Pulmonary artery endothelial cell (primary cell): ENCODE data around the gene WIPF2. TPM values are rescaled to one million over a fixed set of nuclear protein-coding genes. Genes with fewer than 3 reads are reported as not detected.

Experiments
- DNase-seq: peaks from one replicate; pipeline ENCODE4 v3.0.0-alpha.2; 2011; ENCODE audit warnings: low read depth, low spot score
- total RNA-seq: library from RNA; depleted of rRNA; stranded (reverse); fragments of >200 nt; gene quantifications from 2 replicates; pipeline ENCODE4 v1.2.3, GENCODE V29; 2014

The WIPF2 gene, protein sequence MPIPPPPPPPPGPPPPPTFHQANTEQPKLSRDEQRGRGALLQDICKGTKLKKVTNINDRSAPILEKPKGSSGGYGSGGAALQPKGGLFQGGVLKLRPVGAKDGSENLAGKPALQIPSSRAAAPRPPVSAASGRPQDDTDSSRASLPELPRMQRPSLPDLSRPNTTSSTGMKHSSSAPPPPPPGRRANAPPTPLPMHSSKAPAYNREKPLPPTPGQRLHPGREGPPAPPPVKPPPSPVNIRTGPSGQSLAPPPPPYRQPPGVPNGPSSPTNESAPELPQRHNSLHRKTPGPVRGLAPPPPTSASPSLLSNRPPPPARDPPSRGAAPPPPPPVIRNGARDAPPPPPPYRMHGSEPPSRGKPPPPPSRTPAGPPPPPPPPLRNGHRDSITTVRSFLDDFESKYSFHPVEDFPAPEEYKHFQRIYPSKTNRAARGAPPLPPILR
- total RNA-seq: 6.3 and 6.6 TPM in 2 replicates

DNA sequence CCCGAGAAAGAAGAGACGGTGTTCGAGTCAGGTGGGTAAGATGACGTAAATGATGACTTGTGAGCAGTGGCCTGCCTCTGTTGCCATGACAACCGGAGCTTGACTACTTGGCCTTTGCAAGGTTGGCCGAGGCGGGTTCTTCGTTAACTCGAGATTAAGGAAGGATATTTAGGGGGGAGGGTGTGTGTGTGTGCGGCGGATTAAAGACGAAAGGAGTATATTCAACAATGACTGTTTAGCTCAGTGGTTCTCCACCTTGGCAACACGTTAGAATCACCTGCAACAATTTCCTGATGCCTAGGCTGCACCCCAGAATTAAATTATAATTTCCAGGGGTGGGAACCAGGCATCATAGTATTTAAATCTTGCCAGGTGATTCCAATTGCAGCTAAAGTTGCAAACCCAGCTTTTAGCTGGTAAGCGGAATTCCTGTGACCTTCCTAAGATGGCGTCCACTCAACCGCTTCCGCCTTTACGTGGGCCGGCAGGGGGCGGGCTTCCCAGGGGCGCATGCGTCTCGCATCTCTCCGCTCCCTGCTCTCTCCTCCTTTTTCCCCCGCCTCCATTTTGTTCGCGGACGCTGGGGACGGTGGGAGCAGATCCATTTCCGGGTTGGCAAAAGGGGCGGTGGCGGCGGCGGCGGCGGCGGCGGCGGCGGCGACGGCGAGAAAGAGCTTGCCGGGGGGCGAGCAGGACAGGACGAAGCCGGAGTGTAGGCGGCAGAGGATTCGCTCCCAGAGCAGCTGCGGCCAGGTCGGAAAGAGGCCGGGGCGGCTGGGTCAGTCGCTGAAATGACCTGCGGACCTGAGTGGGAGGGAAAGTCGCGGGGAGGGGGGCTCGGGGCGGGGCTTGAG lies at the start of gene WIPF2:
WIPF2 (plus strand) TSS at position 565 of the 854 bp plus-strand sequence. CDS start 37,156 bp downstream, outside the sequence.
- peak; percentile 81 for DNase-seq

DNA sequence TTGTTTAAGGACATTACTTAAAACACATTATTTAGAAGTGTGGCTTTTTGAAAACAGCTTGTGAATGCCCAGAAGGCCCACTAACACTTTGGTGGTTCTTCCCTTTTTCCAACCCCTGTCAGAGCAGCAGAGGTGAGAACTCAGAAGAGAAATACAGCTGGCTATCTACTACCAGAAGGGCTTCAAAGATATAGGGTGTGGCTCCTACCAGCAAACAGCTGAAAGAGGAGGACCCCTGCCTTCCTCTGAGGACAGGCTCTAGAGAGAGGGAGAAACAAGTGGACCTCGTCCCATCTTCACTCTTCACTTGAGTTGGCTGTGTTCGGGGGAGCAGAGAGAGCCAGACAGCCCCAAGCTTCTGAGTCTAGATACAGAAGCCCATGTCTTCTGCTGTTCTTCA lies 48.8 kb upstream of the WIPF2 start:
- no peak for DNase-seq

DNA sequence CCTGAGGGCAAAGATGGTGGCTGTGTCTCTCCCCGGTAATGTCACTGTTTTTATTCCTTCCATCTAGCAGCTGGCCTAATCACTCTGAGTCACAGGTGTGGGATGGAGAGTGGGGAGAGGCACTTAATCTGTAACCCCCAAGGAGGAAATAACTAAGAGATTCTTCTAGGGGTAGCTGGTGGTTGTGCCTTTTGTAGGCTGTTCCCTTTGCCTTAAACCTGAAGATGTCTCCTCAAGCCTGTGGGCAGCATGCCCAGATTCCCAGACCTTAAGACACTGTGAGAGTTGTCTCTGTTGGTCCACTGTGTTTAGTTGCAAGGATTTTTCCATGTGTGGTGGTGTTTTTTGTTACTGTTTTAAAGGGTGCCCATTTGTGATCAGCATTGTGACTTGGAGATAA lies 47.4 kb upstream of the WIPF2 start:
- DNase-seq: no peak

DNA sequence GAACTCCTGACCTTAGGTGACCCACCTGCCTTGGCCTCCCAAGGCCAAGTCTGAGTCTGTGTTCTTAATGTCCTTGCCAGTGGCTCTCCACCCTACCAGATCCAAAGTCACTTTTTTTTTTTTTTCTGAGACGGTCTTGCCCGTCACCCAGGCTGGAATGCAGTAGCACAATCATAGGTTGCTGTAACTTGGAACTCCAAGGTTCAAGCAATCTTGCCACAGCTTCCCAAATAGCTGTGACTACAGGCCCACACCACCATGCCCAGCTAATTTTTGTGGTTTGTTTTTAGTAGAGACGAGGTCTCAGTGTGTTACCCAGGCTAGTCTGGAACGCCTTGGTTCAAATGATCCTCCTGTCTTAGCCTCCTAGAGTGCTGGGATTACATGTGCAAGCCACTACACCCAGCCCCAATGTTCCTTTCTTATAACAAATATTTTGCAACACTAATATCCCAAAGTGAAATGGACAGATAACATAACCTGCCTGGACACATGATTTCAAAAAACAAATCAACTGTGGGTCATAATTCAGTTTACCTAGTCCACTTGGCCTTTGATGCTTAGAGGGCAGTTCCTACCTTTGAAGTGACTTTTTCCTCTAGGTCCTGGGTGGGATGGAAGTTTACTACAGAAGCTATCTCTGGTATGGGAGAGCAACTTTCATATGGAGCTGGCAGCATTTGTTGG lies 45.9 kb upstream of the WIPF2 start:
- DNase-seq: no peak

DNA sequence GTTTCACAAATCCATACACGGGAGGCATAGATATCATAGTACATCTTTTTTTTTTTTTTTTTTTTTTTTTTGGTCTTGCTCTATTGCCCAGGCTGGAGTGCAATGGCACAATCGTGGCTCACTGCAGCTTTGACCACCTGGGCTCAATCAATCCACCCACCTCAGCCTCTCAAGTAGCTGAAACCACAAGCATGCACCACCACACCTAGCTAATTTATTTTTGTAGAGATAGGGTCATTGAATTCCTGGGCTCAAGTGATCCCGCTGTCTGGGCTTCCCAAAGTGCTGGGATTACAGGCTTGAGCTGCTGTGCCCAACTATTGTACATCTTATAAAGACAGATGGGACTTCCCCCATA lies 45.3 kb upstream of the WIPF2 start:
- no peak for DNase-seq

DNA sequence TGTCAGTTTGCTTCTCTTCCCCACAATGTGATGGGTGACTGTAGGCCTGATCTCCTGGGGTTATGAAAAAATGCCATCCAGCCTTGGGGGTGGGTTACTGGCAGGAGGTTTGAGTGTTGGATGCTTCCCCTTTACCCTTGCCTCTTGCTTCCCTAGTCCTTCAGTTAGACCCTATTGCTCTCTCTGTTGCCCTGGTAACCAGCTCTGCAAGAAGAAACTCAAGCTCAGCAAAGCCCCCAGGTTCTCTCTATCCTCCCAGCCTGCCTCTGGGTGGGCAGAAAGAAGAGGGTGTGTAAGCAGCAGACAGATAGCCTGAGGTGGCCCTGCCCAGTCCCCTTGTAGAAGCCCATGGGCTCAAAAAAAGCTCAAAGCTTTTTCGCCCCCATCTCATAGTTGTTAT lies 44.6 kb upstream of the WIPF2 start:
- DNase-seq: no peak

DNA sequence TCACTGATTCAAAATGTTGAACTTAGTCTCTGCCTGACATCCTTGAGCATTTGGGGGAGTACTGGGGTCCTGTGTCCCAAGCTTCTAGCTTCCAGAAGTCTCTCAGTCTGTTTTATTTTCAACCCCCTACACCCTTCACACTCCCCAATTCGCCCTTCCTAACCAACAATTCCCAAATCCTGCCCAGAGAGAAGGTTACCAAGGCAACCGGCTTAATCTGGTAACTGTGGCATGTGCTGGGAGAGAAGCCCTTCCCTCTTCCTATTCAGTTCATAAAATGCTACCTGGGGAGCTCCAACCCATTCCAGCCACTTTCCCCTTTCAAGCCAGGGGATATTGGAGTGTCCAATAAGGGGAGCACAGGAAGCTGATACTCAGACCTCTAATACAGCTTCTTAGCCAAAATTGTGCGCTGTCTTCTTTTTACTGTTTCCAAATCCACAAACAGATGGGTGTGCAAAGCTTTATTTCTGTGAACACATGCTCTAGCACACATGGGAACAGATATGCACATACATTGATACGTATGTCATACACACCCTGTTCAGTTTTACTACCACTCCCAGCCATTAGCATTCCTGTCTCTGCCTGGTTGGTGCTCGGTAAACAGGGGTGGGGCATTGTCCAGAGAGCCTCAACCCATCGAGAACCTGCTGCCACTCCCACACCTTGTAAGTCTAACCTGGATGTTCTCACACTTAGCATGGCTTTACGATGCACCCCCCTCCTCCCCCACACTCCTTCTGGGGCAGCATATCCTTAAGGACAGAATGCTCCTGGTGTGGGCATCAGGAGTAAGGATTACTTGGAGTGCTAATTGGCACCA lies 43.0 kb upstream of the WIPF2 start:
- DNase-seq: no peak

DNA sequence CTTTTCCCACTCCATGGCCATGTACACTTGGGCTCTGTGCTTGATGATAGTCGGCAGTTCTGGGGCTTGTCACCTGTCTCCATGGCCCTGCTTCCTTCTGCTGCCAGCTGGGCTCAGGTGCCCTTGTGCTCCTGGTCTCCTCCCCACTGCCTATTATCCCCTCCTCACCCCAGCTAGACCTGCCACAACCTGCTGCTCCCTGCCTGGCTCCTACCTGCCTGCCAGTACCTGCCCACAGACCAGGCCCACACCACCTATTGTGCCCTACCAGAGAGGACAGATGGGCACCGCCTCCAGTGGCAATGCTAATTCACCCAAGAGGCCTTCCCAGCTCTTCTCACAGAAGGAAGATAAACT lies 42.4 kb upstream of the WIPF2 start:
- DNase-seq: no peak

DNA sequence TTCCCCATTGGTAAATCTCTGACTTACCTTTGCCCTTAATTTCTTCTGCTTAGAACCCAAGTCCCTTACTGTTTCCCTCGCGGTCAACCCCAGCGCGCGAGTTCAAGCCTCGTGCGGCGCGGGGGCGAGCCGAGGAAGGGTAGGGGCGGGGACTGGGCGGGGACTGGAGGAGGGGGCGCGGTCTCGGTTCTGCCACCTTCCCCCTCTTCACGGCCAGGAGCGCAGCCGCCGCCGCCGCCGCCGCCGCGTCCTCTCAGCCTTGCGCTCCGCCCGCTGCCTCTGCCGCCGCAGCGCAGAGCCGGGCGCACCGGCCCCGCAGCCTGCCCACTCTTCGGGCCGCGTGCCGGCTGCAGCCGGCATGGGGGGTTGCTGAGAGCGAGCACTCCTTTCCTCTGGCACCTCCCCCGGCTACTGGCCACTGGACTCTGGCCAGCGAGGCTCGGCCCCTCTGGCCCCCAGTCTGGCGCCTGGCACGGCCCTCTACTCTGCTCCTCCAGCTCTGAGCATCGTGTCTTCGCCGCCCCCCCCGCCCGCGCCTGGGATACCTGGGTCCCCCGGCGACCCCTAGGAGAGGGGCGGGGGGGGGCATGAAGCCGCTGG lies 41.7 kb upstream of the WIPF2 start, which contains the start of gene RAPGEFL1:
RAPGEFL1 (plus strand) TSS at position 196 of the 600 bp plus-strand sequence; CDS start at position 588, 392 bp downstream.
- no peak for DNase-seq

DNA sequence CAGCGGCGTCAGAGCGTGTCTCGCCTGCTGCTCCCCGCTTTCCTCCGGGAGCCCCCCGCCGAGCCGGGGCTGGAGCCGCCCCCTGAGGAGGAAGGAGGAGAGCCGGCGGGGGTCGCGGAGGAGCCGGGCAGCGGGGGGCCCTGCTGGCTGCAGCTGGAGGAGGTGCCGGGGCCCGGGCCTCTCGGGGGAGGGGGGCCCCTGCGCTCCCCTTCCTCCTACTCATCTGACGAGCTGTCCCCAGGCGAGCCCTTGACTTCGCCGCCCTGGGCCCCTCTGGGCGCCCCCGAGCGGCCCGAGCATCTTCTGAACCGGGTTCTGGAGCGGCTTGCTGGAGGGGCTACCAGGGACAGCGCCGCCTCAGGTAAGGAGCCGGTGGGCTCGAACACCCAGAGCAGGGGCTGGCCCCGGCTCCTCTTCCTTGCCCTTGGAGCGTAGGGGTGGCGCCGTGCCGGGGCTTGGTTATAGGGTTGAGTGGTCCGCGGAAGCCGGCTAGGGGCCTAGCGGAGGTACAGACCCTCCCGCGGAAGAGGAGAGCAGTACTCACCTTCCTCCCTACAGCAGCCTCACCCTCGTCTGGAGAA lies 41.0 kb upstream of the WIPF2 start:
- DNase-seq: no peak

DNA sequence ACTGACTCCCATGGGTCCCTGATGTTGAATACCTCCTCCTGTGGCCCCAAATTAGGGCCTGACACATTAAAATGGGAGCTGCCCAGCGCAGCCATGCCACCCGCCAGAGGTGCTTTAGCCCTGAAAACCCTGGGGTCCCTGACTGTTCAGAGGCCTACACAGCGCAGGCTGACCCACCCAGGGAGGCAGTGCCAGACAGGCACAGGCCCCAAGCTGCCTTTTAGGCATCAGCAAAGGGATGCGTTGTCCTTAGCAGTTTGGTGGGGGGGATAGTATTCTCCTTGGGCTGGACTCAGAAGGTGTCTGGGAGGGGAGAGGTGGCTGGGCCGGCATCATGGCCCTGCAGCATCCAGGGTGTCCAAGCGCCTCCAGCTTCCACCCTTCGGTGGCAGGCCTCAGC lies 40.4 kb upstream of the WIPF2 start:
- DNase-seq: no peak

DNA sequence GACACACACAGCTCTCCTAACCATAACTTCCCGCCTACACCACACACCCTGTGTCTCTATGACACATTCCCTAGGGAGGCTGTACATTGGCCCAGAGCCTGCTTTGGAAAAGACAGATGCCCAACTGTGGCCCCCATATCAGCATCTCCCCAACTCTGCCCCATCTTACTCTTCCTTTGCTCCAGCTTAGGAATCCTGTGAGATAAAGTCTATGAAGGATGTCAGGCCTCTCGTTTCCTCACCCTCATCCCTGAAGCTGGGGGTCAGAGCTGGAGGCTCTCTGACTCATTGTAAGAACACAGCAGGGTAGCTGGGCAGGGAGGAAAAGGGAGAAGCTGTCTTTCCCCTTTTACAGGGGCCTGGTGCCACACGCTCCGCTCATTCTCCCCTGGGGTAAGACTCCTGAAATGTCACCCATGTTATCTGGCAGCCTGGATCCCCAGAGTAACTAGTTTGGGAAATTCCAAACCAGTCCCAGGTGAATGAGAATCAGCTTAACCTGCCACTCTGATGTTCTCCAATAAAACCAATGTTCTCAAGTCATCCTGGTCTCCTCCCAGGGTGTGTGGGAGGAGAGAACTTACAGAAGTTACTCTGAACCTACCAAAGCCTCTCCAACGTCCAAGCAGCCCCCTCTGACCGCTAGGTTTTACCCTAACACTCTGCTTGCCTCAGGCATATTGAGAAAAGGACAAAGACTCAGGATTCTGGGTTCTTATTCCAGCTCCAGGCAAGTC lies 39.0 kb upstream of the WIPF2 start:
- DNase-seq: no peak

DNA sequence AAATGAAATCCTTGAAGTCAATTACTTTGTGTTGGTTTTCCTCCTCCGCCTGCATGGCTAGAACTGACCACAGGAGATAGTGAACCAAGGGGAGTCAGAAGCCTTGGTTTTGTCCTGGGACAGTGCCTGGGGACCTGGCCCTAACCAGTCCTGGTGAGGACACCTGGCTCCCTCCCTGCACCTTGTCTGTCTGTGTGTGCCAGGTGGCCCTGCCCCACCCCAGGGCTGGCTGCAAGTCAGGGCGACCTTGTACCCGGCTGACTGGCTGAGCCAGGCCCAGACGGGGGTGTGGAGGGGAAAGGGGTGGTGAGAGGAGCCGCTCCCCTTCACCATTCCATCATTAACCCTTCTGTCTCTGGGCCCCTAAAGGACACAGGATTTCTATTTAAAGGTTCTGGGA lies 38.4 kb upstream of the WIPF2 start:
- DNase-seq: no peak

DNA sequence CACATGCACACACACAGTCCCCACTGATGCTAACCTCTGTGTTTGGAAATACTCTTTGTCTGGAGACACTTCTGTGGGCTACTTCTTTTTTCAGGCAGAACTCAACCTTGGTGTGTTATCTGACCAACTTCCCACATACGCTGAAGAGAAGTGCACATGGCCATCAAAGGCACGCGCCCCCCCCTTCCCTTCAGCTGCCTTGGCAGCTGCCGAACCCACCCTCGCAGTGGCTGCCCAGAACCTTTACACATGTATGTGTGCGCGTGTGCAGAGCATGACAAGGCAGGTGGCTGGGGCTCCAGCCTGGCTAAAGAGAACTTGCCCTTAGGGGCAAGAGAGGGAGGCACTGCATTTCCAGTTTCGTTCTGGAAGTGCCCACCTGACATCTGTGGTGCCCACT lies 37.9 kb upstream of the WIPF2 start:
- DNase-seq: no peak

DNA sequence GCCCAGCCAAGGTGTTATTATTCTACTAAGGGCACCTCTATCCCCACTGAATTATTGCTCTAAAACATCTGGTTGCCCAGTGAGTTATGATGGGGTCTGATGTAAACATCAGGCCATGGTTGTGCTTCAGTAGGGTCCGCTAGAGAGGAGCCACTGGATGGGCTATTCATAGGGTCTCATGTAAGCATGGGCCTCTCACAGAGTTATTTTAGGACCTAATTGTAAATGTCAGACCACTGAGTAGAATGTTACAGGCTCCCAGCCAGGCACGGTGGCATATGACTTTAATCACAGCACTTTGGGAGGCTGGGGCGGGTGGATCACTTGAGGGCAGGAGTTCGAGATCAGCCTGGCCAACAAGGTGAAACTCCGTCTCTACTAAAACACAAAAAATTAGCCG lies 36.5 kb upstream of the WIPF2 start:
- no peak for DNase-seq

DNA sequence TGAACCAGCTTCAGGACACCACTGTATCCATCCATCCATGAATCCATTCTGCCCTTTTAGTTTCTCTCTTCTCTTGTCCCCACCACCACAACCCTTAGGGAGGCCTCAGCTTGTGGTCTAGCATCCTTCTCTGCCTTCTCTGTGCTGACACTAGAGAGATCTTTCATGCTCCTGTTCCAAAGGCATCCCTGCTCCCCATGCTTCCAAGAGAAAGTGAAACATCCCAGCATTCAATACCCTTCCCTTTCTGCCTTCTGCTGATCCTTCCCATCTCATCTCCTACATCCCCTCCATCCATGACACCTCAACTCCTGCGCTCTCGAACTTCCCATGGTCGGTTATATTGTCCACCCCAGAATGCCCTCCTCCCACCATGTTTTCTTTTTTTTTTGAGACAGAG lies 31.9 kb upstream of the WIPF2 start:
- DNase-seq: no peak

DNA sequence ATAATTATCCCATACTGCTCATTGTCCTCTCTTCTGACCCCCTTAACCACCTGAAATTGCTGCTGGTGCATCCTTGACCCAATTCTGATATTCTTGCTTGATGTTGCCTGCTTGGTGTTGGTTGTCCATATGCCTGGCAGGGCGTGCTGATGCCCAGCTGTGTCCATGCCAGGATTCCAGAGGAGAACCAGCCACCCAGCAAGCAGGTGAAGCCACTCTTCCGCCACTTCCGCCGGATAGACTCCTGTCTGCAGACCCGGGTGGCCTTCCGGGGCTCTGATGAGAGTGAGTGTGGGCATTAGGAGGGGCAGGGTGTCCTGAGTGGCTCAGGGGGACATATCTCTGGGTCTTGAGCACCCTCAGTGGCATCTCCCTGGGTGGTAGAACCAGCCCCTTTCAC lies 30.4 kb upstream of the WIPF2 start:
- no peak for DNase-seq

DNA sequence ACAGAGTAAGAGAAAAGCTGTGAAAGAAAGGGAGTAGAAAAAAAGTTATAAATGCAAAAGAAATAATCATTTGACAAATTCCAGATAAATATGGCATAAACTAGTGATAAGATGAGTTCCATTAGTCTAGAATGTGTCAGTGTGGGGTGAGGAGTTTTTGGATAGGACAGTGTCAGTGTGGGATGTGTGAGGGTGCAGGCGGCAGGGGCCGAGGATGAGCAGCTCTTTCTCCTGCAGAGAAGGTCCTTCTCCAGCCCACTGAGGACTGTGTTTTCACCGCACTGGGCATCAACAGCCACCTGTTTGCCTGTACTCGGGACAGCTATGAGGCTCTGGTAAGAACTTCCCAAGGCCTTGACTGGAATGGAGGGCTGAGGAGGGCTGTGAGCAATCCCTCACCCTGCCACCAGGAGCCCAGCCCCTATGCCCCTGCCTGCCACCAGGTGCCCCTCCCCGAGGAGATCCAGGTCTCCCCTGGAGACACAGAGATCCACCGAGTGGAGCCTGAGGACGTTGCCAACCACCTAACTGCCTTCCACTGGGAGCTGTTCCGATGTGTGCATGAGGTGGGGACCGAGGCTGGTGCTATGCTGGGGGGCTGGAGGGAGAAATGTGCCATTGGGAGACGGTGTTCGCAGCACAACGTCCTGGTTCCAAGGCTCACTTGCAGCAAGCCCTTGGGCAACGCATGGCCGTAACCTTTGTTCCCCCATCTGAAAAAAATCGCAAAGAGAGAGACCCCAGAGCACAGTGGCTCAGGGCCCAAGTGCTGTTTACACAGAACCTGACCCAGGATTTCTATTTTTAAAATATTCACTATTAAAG lies 28.7 kb upstream of the WIPF2 start:
- no peak for DNase-seq
